GM10266 (cell line): ENCODE data around the gene RYR2.

Experiments
- DNase-seq: peaks from one replicate; pipeline ENCODE4 v3.0.0; 2012; ENCODE audit errors: extremely low spot score
- TF ChIP-seq, protein P1 (sequence below): IDR thresholded peaks from 2 replicates; pipeline ENCODE4 v1.5.1; 2012; ENCODE audit warnings: mild to moderate bottlenecking, low read depth; ENCODE audit not compliant: control insufficient read depth, insufficient read depth; ENCODE audit errors: missing control alignments

RYR2 gene

DNA sequence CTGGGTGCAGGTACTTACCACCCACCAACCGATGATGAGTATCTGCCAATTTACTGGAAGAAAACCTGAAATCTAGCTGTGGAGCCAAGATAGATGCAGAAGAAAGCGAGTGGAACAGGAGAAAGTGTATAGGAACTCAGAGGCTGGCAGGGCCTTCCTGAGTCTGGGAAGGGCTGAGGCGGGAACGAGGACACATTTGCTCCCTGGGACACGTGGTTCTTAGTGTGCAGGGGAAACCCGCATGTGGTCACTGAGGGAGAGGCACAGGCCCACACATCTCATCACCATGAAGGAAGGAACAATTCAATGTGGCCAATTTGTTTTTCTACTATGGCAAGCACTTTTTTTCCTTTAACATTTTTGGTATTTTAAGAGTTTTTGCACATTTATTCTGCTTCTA is 8.2 kb downstream of the RYR2 start:
- TF ChIP-seq, protein P1, sequence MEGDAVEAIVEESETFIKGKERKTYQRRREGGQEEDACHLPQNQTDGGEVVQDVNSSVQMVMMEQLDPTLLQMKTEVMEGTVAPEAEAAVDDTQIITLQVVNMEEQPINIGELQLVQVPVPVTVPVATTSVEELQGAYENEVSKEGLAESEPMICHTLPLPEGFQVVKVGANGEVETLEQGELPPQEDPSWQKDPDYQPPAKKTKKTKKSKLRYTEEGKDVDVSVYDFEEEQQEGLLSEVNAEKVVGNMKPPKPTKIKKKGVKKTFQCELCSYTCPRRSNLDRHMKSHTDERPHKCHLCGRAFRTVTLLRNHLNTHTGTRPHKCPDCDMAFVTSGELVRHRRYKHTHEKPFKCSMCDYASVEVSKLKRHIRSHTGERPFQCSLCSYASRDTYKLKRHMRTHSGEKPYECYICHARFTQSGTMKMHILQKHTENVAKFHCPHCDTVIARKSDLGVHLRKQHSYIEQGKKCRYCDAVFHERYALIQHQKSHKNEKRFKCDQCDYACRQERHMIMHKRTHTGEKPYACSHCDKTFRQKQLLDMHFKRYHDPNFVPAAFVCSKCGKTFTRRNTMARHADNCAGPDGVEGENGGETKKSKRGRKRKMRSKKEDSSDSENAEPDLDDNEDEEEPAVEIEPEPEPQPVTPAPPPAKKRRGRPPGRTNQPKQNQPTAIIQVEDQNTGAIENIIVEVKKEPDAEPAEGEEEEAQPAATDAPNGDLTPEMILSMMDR, result no peak
- no peak for DNase-seq

DNA sequence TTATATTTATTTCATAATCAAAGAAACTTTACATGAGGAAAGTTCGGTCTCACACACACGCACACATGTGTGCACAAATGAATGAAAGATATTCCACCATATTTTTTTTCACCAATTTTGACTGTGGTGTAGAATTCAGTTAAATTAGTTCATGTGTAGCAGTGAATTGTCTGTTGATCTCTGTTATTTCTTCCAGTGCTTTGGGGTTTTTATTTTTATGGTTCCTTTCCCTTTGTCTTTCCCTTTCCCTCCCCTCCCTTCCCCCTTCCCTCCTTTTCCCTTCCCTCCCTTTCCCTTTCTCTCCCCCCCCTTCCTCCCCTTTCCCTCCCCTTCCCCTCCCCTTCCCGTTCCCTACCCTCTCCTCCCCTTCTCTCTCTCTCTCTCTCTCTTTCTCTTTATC is 8.9 kb downstream of the RYR2 start:
- DNase-seq, result no peak
- TF ChIP-seq, protein P1, result no peak

DNA sequence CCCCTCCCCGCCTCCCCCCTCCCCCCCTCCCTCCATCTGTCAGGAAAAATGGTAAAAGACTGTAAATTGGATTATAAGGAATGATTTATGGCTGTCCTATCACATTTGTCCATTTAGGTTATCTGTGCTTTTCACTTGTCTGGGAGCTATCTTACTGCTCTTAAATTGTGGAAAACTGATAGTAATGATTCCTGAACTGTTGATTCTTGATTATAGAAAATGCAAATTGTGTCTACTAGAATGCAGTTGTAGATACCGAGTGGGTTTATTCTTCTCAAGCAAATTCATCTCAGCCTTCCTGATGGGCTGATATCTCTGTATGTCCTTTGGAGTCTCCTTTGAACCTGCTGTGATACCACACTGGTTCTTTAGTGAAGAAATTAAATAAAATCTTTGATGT is 12.3 kb downstream of the RYR2 start:
- TF ChIP-seq, protein P1, result no peak
- DNase-seq, result no peak

DNA sequence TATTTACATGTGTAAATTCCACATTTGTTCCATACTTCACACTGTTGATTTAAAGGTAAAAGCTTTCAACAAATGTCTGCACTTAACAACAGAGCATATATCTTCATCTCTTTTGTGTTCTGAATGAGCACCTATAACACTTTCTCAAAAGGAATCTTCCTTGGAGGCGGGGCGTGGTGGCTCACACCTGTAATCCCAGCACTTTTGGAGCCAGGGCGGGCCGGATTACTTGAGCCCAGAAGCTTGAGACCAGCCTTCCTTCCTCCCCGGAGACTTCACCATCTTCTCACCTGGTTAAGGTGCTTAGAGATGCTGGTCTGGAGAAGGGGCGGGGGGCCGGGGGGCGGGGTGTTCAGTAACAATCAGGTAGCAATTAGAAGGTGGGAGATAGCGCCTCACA is 16.5 kb downstream of the RYR2 start:
- no peak for DNase-seq
- TF ChIP-seq, protein P1, result no peak

DNA sequence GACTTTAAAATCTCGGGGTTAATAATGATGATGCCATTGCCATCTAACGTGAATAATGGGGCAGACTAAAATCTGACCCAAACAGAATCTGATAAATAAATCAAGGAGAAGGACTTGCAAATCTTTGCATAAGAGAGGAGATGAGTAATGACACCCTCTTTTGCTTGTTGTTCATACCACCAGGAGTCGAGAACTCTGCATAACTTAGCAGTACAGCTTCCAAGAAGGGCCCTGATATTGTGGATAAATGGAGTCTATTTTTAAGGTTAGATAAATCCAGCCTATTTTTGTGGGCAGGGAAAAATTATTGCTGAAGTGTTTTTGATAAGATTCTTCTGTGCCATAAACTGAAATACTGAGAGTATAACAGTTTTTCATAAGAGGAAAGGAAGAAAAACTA is 17.3 kb downstream of the RYR2 start:
- TF ChIP-seq, protein P1, result no peak
- no peak for DNase-seq

DNA sequence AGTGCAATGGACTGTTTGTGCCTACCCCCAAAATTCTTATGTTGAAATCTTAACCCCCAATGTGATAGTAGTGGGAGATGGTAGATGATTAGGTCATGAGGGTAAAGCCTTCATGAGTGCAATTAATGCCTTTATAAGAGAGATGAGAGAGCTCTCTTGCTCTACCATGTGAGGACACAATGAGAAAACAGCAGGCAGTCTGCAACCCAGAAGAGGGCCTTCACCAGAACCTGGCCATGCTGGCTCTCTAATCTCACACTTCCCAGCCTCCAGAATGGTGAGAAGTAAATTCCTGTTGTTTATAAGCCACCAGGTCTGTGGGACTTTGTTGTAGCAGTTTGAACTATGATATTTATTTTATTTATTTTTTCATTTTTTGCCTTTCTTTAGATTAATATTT is 21.0 kb downstream of the RYR2 start:
- TF ChIP-seq, protein P1, result no peak
- no peak for DNase-seq

DNA sequence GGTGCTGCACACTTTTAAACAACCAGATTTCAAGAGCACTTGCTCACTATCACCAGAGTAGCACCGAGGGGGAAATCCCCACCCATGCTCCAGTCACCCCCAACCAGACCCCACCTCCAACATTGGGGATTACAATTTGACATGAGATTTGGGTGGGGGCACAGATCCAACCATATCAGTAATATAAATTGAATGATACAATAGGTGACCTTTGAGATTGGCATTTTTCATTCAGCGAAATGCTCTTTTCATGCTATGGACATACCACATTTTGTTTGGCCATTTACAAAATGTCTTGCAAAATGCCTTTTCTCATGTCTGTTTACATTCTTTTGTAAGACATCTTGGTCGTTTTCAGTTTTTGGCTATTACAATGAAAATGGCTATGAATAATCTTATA is 23.9 kb downstream of the RYR2 start:
- TF ChIP-seq, protein P1, result no peak
- no peak for DNase-seq

DNA sequence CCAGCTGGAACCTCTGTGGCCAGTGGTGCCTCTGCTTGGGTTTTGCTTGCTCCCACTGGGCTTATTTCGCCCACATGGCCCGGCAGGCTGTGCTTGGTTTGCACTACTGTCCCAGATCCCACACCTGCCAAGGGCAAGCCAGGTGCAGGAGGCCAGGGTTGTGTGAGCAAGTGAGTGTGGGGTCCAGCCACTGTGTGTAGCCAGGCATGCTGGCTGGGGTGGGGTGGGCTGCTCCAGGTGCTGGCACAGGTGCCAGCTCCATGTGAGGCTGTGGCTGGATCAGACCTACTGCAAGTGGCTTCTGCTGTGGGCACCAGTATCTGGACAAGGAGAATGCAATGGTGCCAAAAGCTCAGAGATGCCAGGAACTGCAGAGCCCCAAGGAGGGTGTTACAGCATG is 28.5 kb downstream of the RYR2 start:
- no peak for DNase-seq
- TF ChIP-seq, protein P1, result no peak
